ENCODE results near the gene DMD.

Gene DMD

GRCh38 chrX:31376408-31377022 is 1834.8 kb downstream of the DMD start:
- DNase-seq: no peak

GRCh38 chrX:31374786-31375185 is 1836.6 kb downstream of the DMD start:
- DNase-seq: no peak

GRCh38 chrX:31371956-31372355 is 1839.4 kb downstream of the DMD start:
- DNase-seq: no peak

GRCh38 chrX:31367816-31368215 is 1843.5 kb downstream of the DMD start:
- no peak for DNase-seq

- DNase-seq: no peak
Measured at GRCh38 chrX:31366041-31366440, 1845.3 kb downstream of the DMD start.

GRCh38 chrX:31356275-31357212 is 1854.8 kb downstream of the DMD start:
- DNase-seq: no peak

- DNase-seq: no peak
Measured at GRCh38 chrX:31355206-31355955, 1856.0 kb downstream of the DMD start.

GRCh38 chrX:31353095-31353494 is 1858.3 kb downstream of the DMD start:
- no peak for DNase-seq

GRCh38 chrX:31350808-31351074 is 1860.6 kb downstream of the DMD start:
- no peak for DNase-seq

GRCh38 chrX:31349515-31349914 is 1861.8 kb downstream of the DMD start:
- DNase-seq: no peak

- DNase-seq: no peak
Measured at GRCh38 chrX:31340587-31340986, 1870.8 kb downstream of the DMD start.

- DNase-seq: no peak
Measured at GRCh38 chrX:31338991-31339350, 1872.4 kb downstream of the DMD start.

- DNase-seq: no peak
Measured at GRCh38 chrX:31337332-31337731, 1874.0 kb downstream of the DMD start.

GRCh38 chrX:31336419-31336818 is 1874.9 kb downstream of the DMD start:
- no peak for DNase-seq

- no peak for DNase-seq
Measured at GRCh38 chrX:31334997-31335396, 1876.4 kb downstream of the DMD start.

- no peak for DNase-seq
Measured at GRCh38 chrX:31333165-31333831, 1878.1 kb downstream of the DMD start.

- no peak for DNase-seq
Measured at GRCh38 chrX:31331928-31332327, 1879.4 kb downstream of the DMD start.

GRCh38 chrX:31331015-31331414 is 1880.3 kb downstream of the DMD start:
- no peak for DNase-seq

- DNase-seq: no peak
Measured at GRCh38 chrX:31329298-31329697, 1882.1 kb downstream of the DMD start.

- DNase-seq: no peak
Measured at GRCh38 chrX:31323658-31324057, 1887.7 kb downstream of the DMD start.

GRCh38 chrX:31320740-31321139 is 1890.6 kb downstream of the DMD start:
- no peak for DNase-seq

- DNase-seq: no peak
Measured at GRCh38 chrX:31319586-31319985, 1891.8 kb downstream of the DMD start.

GRCh38 chrX:31318866-31319265 is 1892.5 kb downstream of the DMD start:
- DNase-seq: no peak

Data from stimulated activated CD4-positive, alpha-beta T cell treated with anti-CD3 and anti-CD28 coated beads, Interleukin-1b, Interleukin-23, amount 100 ng/mL, for 48 hours (primary cell).